K562 (cell line): ENCODE results near the gene ANKRD13B. TPM values are rescaled to one million over a fixed set of nuclear protein-coding genes. Genes with fewer than 3 reads are reported as not detected.

ENCODE experiments used
- ATAC-seq: fragments of 200-7000 bp; cut with Tn5 transposase; 3 replicates; pipeline ENCODE4 v1.9.1; 2020; ENCODE audit warnings: moderate library complexity
- BruUV-seq: library from RNA; stranded (reverse); fragments of 400-500 nt; replicated peaks from 2 replicates; lab custom pipeline; 2021; lab: Mats Ljungman, UMichigan
- CTCF ChIA-PET: fragments of 300-600 bp; formaldehyde crosslinking; extraction: SDS; loops from one replicate; lab custom pipeline; 2021; ENCODE audit warnings: low intra/inter-chr PET ratio; lab: Yijun Ruan, JAX
- POLR2A ChIA-PET: fragments of 300-600, 350-650 bp; sonication (Branson Sonifier 250); formaldehyde crosslinking; extraction: SDS; loops from one replicate; lab custom pipeline; 2021; ENCODE audit warnings: antibody characterized with exemption, inconsistent platforms; lab: Yijun Ruan, JAX
- DNase-seq, 4 experiments: peaks; one replicate each; pipeline versions ENCODE4 v3.0.0 to v3.0.0-alpha.2; 2011 to 2018; ENCODE audit warnings: low spot score in 3 of 4, mixed read lengths in 3 of 4; ENCODE audit errors: extremely low read depth in 1 of 4
- FAIRE-seq: peaks from 2 replicates; lab custom pipeline; 2011; peaks lifted over from hg19 to GRCh38; lab: Jason Lieb, UNC
- H2AFZ ChIP-seq: 2 replicates; pipeline ENCODE4 v1.6.0; 2011; ENCODE audit warnings: low read depth, low read length, control low read depth, inconsistent platforms
- H3K27ac ChIP-seq: fragments of 200-600 bp; 3 replicates; pipeline ENCODE4 v1.8.0; 2011; ENCODE audit warnings: low read depth, mild to moderate bottlenecking, control low read depth, inconsistent platforms, low read length, moderate library complexity, mixed read lengths; ENCODE audit errors: extremely low read depth
- H3K27me3 ChIP-seq, 2 experiments: fragments of 300-600 bp in 1 of 2; 2 replicates in 1 of 2; 3 replicates in 1 of 2; pipeline versions ENCODE4 v1.6.0 to v1.8.0; 2011; ENCODE audit warnings: inconsistent platforms in 2 of 2, low read length in 2 of 2, mild to moderate bottlenecking in 1 of 2, mixed read lengths in 1 of 2, moderate library complexity in 1 of 2; ENCODE audit not compliant: control insufficient read depth in 2 of 2, insufficient read depth in 2 of 2
- H3K36me3 ChIP-seq: fragments of 300-600 bp; 3 replicates; pipeline ENCODE4 v1.8.0; 2011; ENCODE audit warnings: mild to moderate bottlenecking, low read length, inconsistent platforms; ENCODE audit not compliant: control insufficient read depth, insufficient read depth
- H3K4me1 ChIP-seq, 2 experiments: fragments of 200-600 bp in 1 of 2; replicated peaks in 1 of 2; 2 replicates in 1 of 2; 3 replicates in 1 of 2; pipeline versions ENCODE4 v1.5.1 to v1.8.0; 2011; ENCODE audit warnings: inconsistent platforms in 2 of 2, low read length in 2 of 2, mild to moderate bottlenecking in 1 of 2, mixed read lengths in 1 of 2, moderate library complexity in 1 of 2; ENCODE audit not compliant: control insufficient read depth in 2 of 2, insufficient read depth in 2 of 2
- H3K4me2 ChIP-seq: 2 replicates; pipeline ENCODE4 v1.6.1; 2011; ENCODE audit warnings: low read length, control low read depth, inconsistent platforms, mixed read lengths; ENCODE audit not compliant: insufficient read depth
- H3K4me3 ChIP-seq: fragments of 200-600 bp; sonication (generic), shearing (Covaris generic); 2 replicates; pipeline ENCODE4 v1.5.1; 2016; ENCODE audit warnings: control low read depth, inconsistent platforms
- H3K79me2 ChIP-seq: fragments of 200-600 bp; 3 replicates; pipeline ENCODE4 v1.8.0; 2011; ENCODE audit warnings: low read length, inconsistent platforms; ENCODE audit not compliant: control insufficient read depth, insufficient read depth
- H3K9ac ChIP-seq, 2 experiments: 2 replicates each; pipeline versions ENCODE4 v1.6.0 to v1.6.1; 2011; ENCODE audit warnings: low read depth in 2 of 2, low read length in 2 of 2, control low read depth in 1 of 2, inconsistent platforms in 1 of 2, mild to moderate bottlenecking in 1 of 2, mixed read lengths in 1 of 2; ENCODE audit not compliant: insufficient read depth in 1 of 2
- H3K9me1 ChIP-seq: one replicate; pipeline ENCODE4 v1.6.0; 2011; ENCODE audit warnings: inconsistent platforms, mild to moderate bottlenecking, low read length, moderate library complexity; ENCODE audit not compliant: control insufficient read depth, insufficient read depth
- H3K9me3 ChIP-seq: replicated peaks from 2 replicates; pipeline ENCODE4 v1.5.1; 2011; ENCODE audit warnings: low read depth, low read length, inconsistent platforms; ENCODE audit not compliant: control insufficient read depth, insufficient read depth
- H4K20me1 ChIP-seq: replicated peaks from 2 replicates; pipeline ENCODE4 v1.6.1; 2011; ENCODE audit warnings: low read length, inconsistent platforms, mixed read lengths; ENCODE audit not compliant: control insufficient read depth, insufficient read depth
- HNRNPL ChIP-seq: fragments of 200-400 bp; formaldehyde crosslinking; IDR thresholded peaks from 2 replicates; pipeline ENCODE4 v1.6.1; 2017; ENCODE audit warnings: low read depth, mild to moderate bottlenecking, low read length
- KAT2B ChIP-seq: IDR thresholded peaks from one replicate; pipeline ENCODE4 v1.6.1; 2012; ENCODE audit warnings: low read depth, mild to moderate bottlenecking, control low read depth, inconsistent platforms, low read length, moderate library complexity
- POLR2G ChIP-seq: fragments of 200-400 bp; formaldehyde crosslinking; IDR thresholded peaks from 2 replicates; pipeline ENCODE4 v1.6.1; 2017; ENCODE audit warnings: low read depth, mild to moderate bottlenecking, antibody characterized with exemption, low read length, moderate library complexity
- RBFOX2 ChIP-seq: fragments of 200-400 bp; formaldehyde crosslinking; IDR thresholded peaks from 2 replicates; pipeline ENCODE4 v1.6.1; 2017; ENCODE audit warnings: low read depth, mild to moderate bottlenecking, low read length, moderate library complexity
- ZC3H8 ChIP-seq: fragments of 450-650 bp; IDR thresholded peaks from 2 replicates; pipeline ENCODE4 v1.6.1; 2017
- WGBS: fragments of 100-300 bp; shearing (Covaris generic); methylation state at CpG from one replicate; pipeline ENCODE4 v1.1.6; 2016; ENCODE audit warnings: low coverage, mixed read lengths; ENCODE audit not compliant: insufficient coverage; ENCODE audit errors: missing lambda C conversion rate; 5-methylcytosine and 5-hydroxymethylcytosine counted together
- in situ Hi-C: fragments of 300-500 bp; cut with MboI; formaldehyde crosslinking; loops from 4 replicates; pipeline ENCODE4 v1.15.0; 2018; ENCODE audit warnings: inconsistent platforms, mixed read lengths
- intact Hi-C: fragments of 100-400 bp; cut with micrococcal nuclease; formaldehyde crosslinking; loops from 2 replicates; pipeline ENCODE4 v1.14.2; 2022
- polyA plus RNA-seq, 8 experiments: library from polyadenylated mRNA; depleted of rRNA in 4 of 8; stranded (reverse) in 5 of 8; unstranded in 3 of 8; fragments of >200 nt; fragmentation: Nextera tagmentation in 2 of 8; fragmentation: Illumina TruSeq in 1 of 8; extraction: Ambion mirVana in 2 of 8; extraction: Trizol in 1 of 8; gene quantifications; 2 replicates each; pipeline versions ENCODE4 v1.2.1 to v1.2.3, GENCODE V29; 2011 to 2014; ENCODE audit warnings: inconsistent platforms in 1 of 8, missing spikeins in 1 of 8
- total RNA-seq, 7 experiments: library from RNA; depleted of rRNA in 6 of 7; stranded (reverse); fragments of >200 nt in 6 of 7; fragmentation: Illumina TruSeq in 2 of 7; extraction: Trizol in 2 of 7; gene quantifications; 2 replicates each; pipeline versions ENCODE4 v1.2.1 to v1.2.3, GENCODE V29; 2011 to 2021; ENCODE audit warnings: low replicate concordance in 1 of 7
- TF ChIP-seq, protein P1 (sequence below): fragments of 450-650 bp; formaldehyde crosslinking; IDR thresholded peaks from 2 replicates; pipeline ENCODE4 v1.4.0; 2022; ENCODE audit warnings: missing genetic modification characterization
- TF ChIP-seq, protein P2 (sequence below), 2 experiments: fragments of 450-650 bp; IDR thresholded peaks; 2 replicates each; pipeline ENCODE4 v1.6.1; 2018; ENCODE audit warnings: mild to moderate bottlenecking in 2 of 2, low read depth in 1 of 2; ENCODE audit not compliant: partially characterized antibody in 2 of 2

The ANKRD13B gene
- total and polyA plus RNA-seq, 9 of the 15 experiments (the other 6 are each of a cell fraction or from before 2014, with no cell fraction given), result 0.15 to 28.1 (median 4.6) TPM

DNA sequence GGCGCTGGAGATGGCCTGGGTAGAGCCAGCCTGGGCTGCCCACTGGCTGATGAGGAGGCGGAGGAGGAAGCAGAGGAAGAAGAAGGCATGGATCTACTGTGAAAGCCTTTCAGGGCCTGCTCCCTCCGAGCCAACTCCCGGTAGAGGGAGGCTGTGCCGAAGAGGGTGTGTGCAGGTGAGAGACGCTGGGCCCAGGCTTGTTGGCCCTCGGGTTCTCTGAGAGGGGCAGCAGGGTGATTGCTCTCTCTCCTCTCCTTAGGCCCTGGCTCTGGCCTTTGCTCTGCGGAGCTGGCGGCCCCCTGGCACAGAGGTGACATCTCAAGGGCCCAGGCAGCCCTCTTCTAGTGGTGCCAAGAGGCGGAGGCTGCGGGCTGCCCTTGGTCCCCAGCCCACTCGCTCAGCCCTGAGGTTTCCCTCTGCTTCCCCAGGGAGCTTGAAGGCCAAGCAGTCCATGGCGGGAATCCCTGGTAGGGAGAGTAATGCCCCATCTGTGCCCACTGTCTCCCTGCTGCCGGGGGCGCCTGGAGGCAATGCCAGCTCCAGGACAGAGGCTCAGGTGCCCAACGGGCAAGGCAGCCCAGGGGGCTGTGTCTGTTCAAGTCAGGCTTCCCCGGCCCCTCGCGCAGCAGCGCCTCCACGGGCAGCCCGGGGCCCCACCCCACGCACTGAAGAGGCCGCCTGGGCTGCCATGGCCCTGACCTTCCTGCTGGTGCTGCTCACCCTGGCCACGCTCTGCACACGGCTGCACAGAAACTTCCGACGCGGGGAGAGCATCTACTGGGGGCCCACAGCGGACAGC lies 20.9 kb upstream of the ANKRD13B start:
- H3K27ac ChIP-seq, result no peak overlapping the region
- no peaks in the 10 kb centered on the region for H3K9me3 ChIP-seq
- in situ Hi-C loops, result no loop called here
- H3K9ac ChIP-seq, result peak overlapping the region in 1 of 2 experiments; percentile 73; a peak in 1 of 4 replicates
- H3K36me3 ChIP-seq, result peaks cover 38% of the 10 kb centered on the region; the same call in 2 of the 3 replicates
- CTCF ChIA-PET, result interaction anchor here (1.0 kb wide), 1 partner anchor 353 kb away, joined by 3 read pairs; no protein-coding TSS in a partner anchor
- FAIRE-seq (no peak), ATAC-seq (no peak), DNase-seq (no peak)
- H3K4me1 ChIP-seq, result peaks cover 3 to 67% of the 10 kb centered on the region in 2 experiments; a peak in 4 of 5 replicates
- TF ChIP-seq, protein P1, sequence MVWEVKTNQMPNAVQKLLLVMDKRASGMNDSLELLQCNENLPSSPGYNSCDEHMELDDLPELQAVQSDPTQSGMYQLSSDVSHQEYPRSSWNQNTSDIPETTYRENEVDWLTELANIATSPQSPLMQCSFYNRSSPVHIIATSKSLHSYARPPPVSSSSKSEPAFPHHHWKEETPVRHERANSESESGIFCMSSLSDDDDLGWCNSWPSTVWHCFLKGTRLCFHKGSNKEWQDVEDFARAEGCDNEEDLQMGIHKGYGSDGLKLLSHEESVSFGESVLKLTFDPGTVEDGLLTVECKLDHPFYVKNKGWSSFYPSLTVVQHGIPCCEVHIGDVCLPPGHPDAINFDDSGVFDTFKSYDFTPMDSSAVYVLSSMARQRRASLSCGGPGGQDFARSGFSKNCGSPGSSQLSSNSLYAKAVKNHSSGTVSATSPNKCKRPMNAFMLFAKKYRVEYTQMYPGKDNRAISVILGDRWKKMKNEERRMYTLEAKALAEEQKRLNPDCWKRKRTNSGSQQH, result no peak
- peak; percentile 6; the same call in 1 of the 2 replicates for TF ChIP-seq HNRNPL
- TF ChIP-seq, protein P2, sequence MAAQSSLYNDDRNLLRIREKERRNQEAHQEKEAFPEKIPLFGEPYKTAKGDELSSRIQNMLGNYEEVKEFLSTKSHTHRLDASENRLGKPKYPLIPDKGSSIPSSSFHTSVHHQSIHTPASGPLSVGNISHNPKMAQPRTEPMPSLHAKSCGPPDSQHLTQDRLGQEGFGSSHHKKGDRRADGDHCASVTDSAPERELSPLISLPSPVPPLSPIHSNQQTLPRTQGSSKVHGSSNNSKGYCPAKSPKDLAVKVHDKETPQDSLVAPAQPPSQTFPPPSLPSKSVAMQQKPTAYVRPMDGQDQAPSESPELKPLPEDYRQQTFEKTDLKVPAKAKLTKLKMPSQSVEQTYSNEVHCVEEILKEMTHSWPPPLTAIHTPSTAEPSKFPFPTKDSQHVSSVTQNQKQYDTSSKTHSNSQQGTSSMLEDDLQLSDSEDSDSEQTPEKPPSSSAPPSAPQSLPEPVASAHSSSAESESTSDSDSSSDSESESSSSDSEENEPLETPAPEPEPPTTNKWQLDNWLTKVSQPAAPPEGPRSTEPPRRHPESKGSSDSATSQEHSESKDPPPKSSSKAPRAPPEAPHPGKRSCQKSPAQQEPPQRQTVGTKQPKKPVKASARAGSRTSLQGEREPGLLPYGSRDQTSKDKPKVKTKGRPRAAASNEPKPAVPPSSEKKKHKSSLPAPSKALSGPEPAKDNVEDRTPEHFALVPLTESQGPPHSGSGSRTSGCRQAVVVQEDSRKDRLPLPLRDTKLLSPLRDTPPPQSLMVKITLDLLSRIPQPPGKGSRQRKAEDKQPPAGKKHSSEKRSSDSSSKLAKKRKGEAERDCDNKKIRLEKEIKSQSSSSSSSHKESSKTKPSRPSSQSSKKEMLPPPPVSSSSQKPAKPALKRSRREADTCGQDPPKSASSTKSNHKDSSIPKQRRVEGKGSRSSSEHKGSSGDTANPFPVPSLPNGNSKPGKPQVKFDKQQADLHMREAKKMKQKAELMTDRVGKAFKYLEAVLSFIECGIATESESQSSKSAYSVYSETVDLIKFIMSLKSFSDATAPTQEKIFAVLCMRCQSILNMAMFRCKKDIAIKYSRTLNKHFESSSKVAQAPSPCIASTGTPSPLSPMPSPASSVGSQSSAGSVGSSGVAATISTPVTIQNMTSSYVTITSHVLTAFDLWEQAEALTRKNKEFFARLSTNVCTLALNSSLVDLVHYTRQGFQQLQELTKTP (IDR thresholded peaks at IDR 0.05; ENCODE audit: low read depth in 1 of 2, partially characterized antibody in 2 of 2), result no peak
- TF ChIP-seq ZC3H8, result no peak
- 0 out of 2 replicates have a peak, but pooled peaks have one; percentile 48 for TF ChIP-seq POLR2G
- peak; percentile 49 for TF ChIP-seq RBFOX2
- no peak for TF ChIP-seq KAT2B
- no peak overlapping the region for H3K4me3 ChIP-seq
- H3K27me3 ChIP-seq, result no peaks in the 10 kb centered on the region
- POLR2A ChIA-PET, result interaction anchor here (1.0 kb wide), 1 partner anchor 10 kb away, joined by 4 read pairs; no protein-coding TSS in a partner anchor
- no peaks in the 10 kb centered on the region for H3K79me2 ChIP-seq
- peaks cover 3% of the 10 kb centered on the region for H3K9me1 ChIP-seq
- WGBS, result 77% methylated on average over 23 of the region's 30 CpGs
- no peak overlapping the region for H3K4me2 ChIP-seq
- BruUV-seq, result no TSS peak
- intact Hi-C loops, result no loop called here
- H2AFZ ChIP-seq, result no peak overlapping the region
- H4K20me1 ChIP-seq, result no peaks in the 10 kb centered on the region
